ENCODE results near the gene CTBP1.

The CTBP1 gene

DNA sequence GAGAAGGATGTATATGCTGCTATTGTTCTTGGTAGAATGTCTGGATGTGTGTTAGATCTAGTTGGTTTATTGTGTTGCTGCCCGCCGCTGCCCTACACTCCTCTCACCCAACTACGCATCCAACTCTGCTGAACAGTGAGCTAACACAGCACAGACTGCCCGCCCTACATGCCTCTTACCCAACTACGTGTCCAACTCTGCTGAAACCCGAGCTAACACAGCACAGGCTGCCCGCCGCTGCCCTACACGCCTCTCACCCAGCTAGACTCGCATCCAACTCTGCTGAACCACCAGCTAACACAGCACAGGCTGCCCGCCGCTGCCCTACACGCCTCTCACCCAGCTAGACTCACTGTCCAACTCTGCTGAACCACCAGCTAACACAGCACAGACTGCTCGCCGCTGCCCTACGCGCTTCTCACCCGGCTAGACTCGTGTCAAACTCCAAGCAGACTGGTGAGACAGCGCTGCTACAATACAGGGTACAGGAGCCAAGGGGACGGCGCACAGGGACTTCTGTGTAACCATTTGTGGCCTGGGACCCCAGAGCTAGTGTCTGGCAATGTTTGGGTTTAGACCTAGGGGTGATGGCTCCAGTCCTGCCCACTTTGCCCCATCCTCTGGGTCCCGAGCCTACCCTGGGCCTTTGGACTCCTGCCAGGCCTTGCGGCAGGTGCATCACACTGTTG lies 11.6 kb upstream of the CTBP1 start:
- no peak for DNase-seq (ENCODE audit: low spot score)
- H3K4me2 ChIP-seq (ENCODE audit: insufficient read depth, low read length, poor library complexity, severe bottlenecking), result no peak overlapping the region

DNA sequence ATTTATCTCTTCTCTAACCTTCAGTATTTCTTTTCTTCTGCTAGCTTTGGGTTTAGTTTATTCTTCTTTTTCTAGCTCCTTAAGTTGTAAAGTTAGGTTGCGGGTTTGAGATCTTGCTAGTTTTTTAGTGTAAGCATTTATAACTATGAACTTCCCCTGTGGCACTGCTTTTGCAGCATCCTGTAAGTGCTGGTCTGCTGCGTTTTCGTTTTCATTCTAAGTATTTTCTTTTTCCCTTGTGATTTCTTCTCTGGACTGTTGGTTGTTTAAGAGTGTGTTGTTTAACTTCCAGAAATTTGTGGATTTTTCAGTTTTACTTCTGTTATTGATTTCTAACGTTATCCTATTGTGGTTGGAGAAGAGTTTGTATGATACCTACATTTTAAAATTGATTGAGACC lies 11.0 kb upstream of the CTBP1 start:
- no peak overlapping the region for H3K23ac ChIP-seq (ENCODE audit: low read depth, low read length, poor library complexity)
- H3K79me1 ChIP-seq (ENCODE audit: low read depth, low read length), result no peaks in the 10 kb centered on the region
- H3K9me3 ChIP-seq (replicated peaks in 1 of 2; ENCODE audit: control insufficient read depth in 2 of 2, insufficient read depth in 1 of 2, low read depth in 1 of 2, low read length in 2 of 2), result peaks cover 10 to 18% of the 10 kb centered on the region in 2 donors
- no peak overlapping the region for H2BK5ac ChIP-seq (ENCODE audit: low read length)
- H4K8ac ChIP-seq (ENCODE audit: low read depth, low read length), result no peak overlapping the region
- no peak overlapping the region for H3K9ac ChIP-seq (ENCODE audit: low read depth, low read length, poor library complexity)
- H4K91ac ChIP-seq (ENCODE audit: low read depth, low read length, poor library complexity), result no peak overlapping the region
- H3K18ac ChIP-seq (ENCODE audit: low read length), result no peak overlapping the region
- H2AK5ac ChIP-seq (ENCODE audit: low read depth, low read length), result no peak overlapping the region
- H2BK120ac ChIP-seq (ENCODE audit: low read depth, low read length), result no peak overlapping the region
- H2BK12ac ChIP-seq (ENCODE audit: low read length), result no peak overlapping the region
- H3K27me3 ChIP-seq (ENCODE audit: control insufficient read depth in 3 of 3, insufficient read depth in 3 of 3, low read depth in 1 of 3, low read length in 3 of 3), result no peaks in the 10 kb centered on the region
- no peak for DNase-seq (ENCODE audit: low spot score)
- no peak overlapping the region for H2AFZ ChIP-seq (ENCODE audit: low read length)
- no CpG with 5 or more reads among the region's 4 CpGs for WGBS, 2 donors (ENCODE audit: extremely low coverage in 2 of 2, insufficient read length in 2 of 2, insufficient replicate concordance in 1 of 2)
- H3K4me2 ChIP-seq (ENCODE audit: insufficient read depth, low read length, poor library complexity, severe bottlenecking), result no peak overlapping the region
- H3K27ac ChIP-seq (replicated peaks; ENCODE audit: low read length), result no peak overlapping the region
- no peak overlapping the region for H3K14ac ChIP-seq (ENCODE audit: low read length)
- H3K4me1 ChIP-seq (ENCODE audit: control insufficient read depth in 2 of 2, insufficient read depth in 1 of 2, low read depth in 1 of 2, low read length in 2 of 2), result no peaks in the 10 kb centered on the region
- no peak overlapping the region for H2BK15ac ChIP-seq (ENCODE audit: low read length)
- no peak overlapping the region for H3K4me3 ChIP-seq (ENCODE audit: low read length in 2 of 2)
- H3K4ac ChIP-seq (ENCODE audit: low read length), result no peak overlapping the region
- no peaks in the 10 kb centered on the region for H3K36me3 ChIP-seq (replicated peaks in 1 of 2; ENCODE audit: control insufficient read depth in 2 of 2, insufficient read depth in 2 of 2, low read length in 2 of 2)

More for the DNA sequence above, 11.6 kb upstream of the CTBP1 start:
- no peak overlapping the region for H3K14ac ChIP-seq (ENCODE audit: low read length)
- H3K27me3 ChIP-seq (ENCODE audit: control insufficient read depth in 3 of 3, insufficient read depth in 3 of 3, low read depth in 1 of 3, low read length in 3 of 3), result no peaks in the 10 kb centered on the region
- no peak overlapping the region for H2AFZ ChIP-seq (ENCODE audit: low read length)
- H3K23ac ChIP-seq (ENCODE audit: low read depth, low read length, poor library complexity), result peak overlapping the region; percentile 48
- no peaks in the 10 kb centered on the region for H3K4me1 ChIP-seq (ENCODE audit: control insufficient read depth in 2 of 2, insufficient read depth in 1 of 2, low read depth in 1 of 2, low read length in 2 of 2)
- no peak overlapping the region for H2AK5ac ChIP-seq (ENCODE audit: low read depth, low read length)
- H3K9ac ChIP-seq (ENCODE audit: low read depth, low read length, poor library complexity), result no peak overlapping the region
- peak overlapping the region in 1 of 2 donors; percentile 51 for H3K4me3 ChIP-seq (ENCODE audit: low read length in 2 of 2)
- H3K4ac ChIP-seq (ENCODE audit: low read length), result no peak overlapping the region
- H2BK12ac ChIP-seq (ENCODE audit: low read length), result no peak overlapping the region
- no peak overlapping the region for H3K27ac ChIP-seq (replicated peaks; ENCODE audit: low read length)
- H4K8ac ChIP-seq (ENCODE audit: low read depth, low read length), result no peak overlapping the region
- no peaks in the 10 kb centered on the region for H3K79me1 ChIP-seq (ENCODE audit: low read depth, low read length)
- WGBS, 2 donors (ENCODE audit: extremely low coverage in 2 of 2, insufficient read length in 2 of 2, insufficient replicate concordance in 1 of 2), result no CpG with 5 or more reads among the region's 24 CpGs
- peaks cover 8 to 12% of the 10 kb centered on the region in 2 donors for H3K9me3 ChIP-seq (replicated peaks in 1 of 2; ENCODE audit: control insufficient read depth in 2 of 2, insufficient read depth in 1 of 2, low read depth in 1 of 2, low read length in 2 of 2)
- H2BK15ac ChIP-seq (ENCODE audit: low read length), result no peak overlapping the region
- no peaks in the 10 kb centered on the region for H3K36me3 ChIP-seq (replicated peaks in 1 of 2; ENCODE audit: control insufficient read depth in 2 of 2, insufficient read depth in 2 of 2, low read length in 2 of 2)
- peak overlapping the region; percentile 52 for H2BK120ac ChIP-seq (ENCODE audit: low read depth, low read length)
- no peak overlapping the region for H4K91ac ChIP-seq (ENCODE audit: low read depth, low read length, poor library complexity)
- no peak overlapping the region for H3K18ac ChIP-seq (ENCODE audit: low read length)
- H2BK5ac ChIP-seq (ENCODE audit: low read length), result peak overlapping the region; percentile 59

DNA sequence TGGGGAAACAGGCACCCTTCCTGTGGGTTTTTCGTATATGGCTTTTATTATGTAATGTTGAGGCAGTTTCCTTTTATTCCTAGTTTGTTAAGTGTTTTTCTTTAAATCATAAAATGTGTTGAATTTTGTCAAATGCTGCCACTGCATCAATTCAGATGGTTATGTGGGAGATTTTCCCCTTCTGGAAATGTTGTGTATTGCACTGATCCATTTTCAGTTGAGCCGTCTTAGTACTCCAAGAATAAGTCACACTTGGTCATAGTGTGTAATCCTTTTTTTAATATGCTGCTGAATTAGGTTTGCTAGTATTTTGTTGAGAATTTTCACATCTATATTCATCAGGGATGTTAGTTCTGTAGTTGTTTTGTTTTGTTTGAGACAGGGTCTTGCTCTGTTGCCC lies 9.5 kb upstream of the CTBP1 start:
- no peaks in the 10 kb centered on the region for H3K27me3 ChIP-seq (ENCODE audit: control insufficient read depth in 3 of 3, insufficient read depth in 3 of 3, low read depth in 1 of 3, low read length in 3 of 3)
- no peak overlapping the region for H3K4me2 ChIP-seq (ENCODE audit: insufficient read depth, low read length, poor library complexity, severe bottlenecking)
- H3K79me1 ChIP-seq (ENCODE audit: low read depth, low read length), result no peaks in the 10 kb centered on the region
- H3K36me3 ChIP-seq (replicated peaks in 1 of 2; ENCODE audit: control insufficient read depth in 2 of 2, insufficient read depth in 2 of 2, low read length in 2 of 2), result no peaks in the 10 kb centered on the region
- H2AFZ ChIP-seq (ENCODE audit: low read length), result no peak overlapping the region
- H3K27ac ChIP-seq (replicated peaks; ENCODE audit: low read length), result no peak overlapping the region
- H3K4ac ChIP-seq (ENCODE audit: low read length), result no peak overlapping the region
- WGBS, 2 donors (ENCODE audit: extremely low coverage in 2 of 2, insufficient read length in 2 of 2, insufficient replicate concordance in 1 of 2), result no CpG with 5 or more reads among the region's 2 CpGs
- no peak for DNase-seq (ENCODE audit: low spot score)
- no peak overlapping the region for H2BK15ac ChIP-seq (ENCODE audit: low read length)
- H3K9ac ChIP-seq (ENCODE audit: low read depth, low read length, poor library complexity), result no peak overlapping the region
- H2AK5ac ChIP-seq (ENCODE audit: low read depth, low read length), result no peak overlapping the region
- no peak overlapping the region for H2BK120ac ChIP-seq (ENCODE audit: low read depth, low read length)
- H3K4me1 ChIP-seq (ENCODE audit: control insufficient read depth in 2 of 2, insufficient read depth in 1 of 2, low read depth in 1 of 2, low read length in 2 of 2), result no peaks in the 10 kb centered on the region
- H3K14ac ChIP-seq (ENCODE audit: low read length), result no peak overlapping the region
- H4K8ac ChIP-seq (ENCODE audit: low read depth, low read length), result no peak overlapping the region
- H4K91ac ChIP-seq (ENCODE audit: low read depth, low read length, poor library complexity), result no peak overlapping the region
- H3K9me3 ChIP-seq (replicated peaks in 1 of 2; ENCODE audit: control insufficient read depth in 2 of 2, insufficient read depth in 1 of 2, low read depth in 1 of 2, low read length in 2 of 2), result peaks cover 15 to 26% of the 10 kb centered on the region in 2 donors
- H3K23ac ChIP-seq (ENCODE audit: low read depth, low read length, poor library complexity), result no peak overlapping the region
- H3K18ac ChIP-seq (ENCODE audit: low read length), result no peak overlapping the region
- H2BK12ac ChIP-seq (ENCODE audit: low read length), result no peak overlapping the region
- H3K4me3 ChIP-seq (ENCODE audit: low read length in 2 of 2), result no peak overlapping the region
- H2BK5ac ChIP-seq (ENCODE audit: low read length), result no peak overlapping the region

DNA sequence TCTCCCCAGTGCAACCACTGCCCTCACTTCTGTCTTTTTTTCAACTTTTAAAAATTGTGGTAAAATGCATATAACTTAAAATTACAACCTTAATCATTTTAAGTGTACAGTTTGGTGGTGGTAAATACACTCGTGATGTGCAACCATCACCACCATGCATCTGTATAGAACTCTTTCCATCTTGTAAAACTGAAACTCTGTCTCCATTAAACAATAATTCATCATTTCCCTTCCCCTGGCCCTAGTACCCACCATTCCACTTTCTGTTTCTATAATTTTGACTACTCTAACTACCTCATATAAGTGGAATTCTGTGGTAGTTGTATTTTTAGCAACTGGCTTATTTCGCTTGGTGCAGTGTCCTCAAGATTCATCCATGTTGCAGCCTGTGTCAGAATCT lies 6.8 kb upstream of the CTBP1 start:
- H2BK12ac ChIP-seq (ENCODE audit: low read length), result no peak overlapping the region
- H3K4me1 ChIP-seq (ENCODE audit: control insufficient read depth in 2 of 2, insufficient read depth in 1 of 2, low read depth in 1 of 2, low read length in 2 of 2), result no peaks in the 10 kb centered on the region
- H2AK5ac ChIP-seq (ENCODE audit: low read depth, low read length), result no peak overlapping the region
- no peak overlapping the region for H4K8ac ChIP-seq (ENCODE audit: low read depth, low read length)
- no peak overlapping the region for H3K14ac ChIP-seq (ENCODE audit: low read length)
- no peak overlapping the region for H2BK15ac ChIP-seq (ENCODE audit: low read length)
- no peak overlapping the region for H3K4me2 ChIP-seq (ENCODE audit: insufficient read depth, low read length, poor library complexity, severe bottlenecking)
- H3K27ac ChIP-seq (replicated peaks; ENCODE audit: low read length), result no peak overlapping the region
- H2BK120ac ChIP-seq (ENCODE audit: low read depth, low read length), result no peak overlapping the region
- H3K79me1 ChIP-seq (ENCODE audit: low read depth, low read length), result peaks cover 6% of the 10 kb centered on the region
- no peak overlapping the region for H3K18ac ChIP-seq (ENCODE audit: low read length)
- no peaks in the 10 kb centered on the region for H3K27me3 ChIP-seq (ENCODE audit: control insufficient read depth in 3 of 3, insufficient read depth in 3 of 3, low read depth in 1 of 3, low read length in 3 of 3)
- peaks cover 30 to 54% of the 10 kb centered on the region in 2 donors for H3K9me3 ChIP-seq (replicated peaks in 1 of 2; ENCODE audit: control insufficient read depth in 2 of 2, insufficient read depth in 1 of 2, low read depth in 1 of 2, low read length in 2 of 2)
- no peak overlapping the region for H2AFZ ChIP-seq (ENCODE audit: low read length)
- H3K4me3 ChIP-seq (ENCODE audit: low read length in 2 of 2), result no peak overlapping the region
- H3K9ac ChIP-seq (ENCODE audit: low read depth, low read length, poor library complexity), result no peak overlapping the region
- no CpG with 5 or more reads among the region's 2 CpGs for WGBS, 2 donors (ENCODE audit: extremely low coverage in 2 of 2, insufficient read length in 2 of 2, insufficient replicate concordance in 1 of 2)
- no peak for DNase-seq (ENCODE audit: low spot score)
- no peak overlapping the region for H3K23ac ChIP-seq (ENCODE audit: low read depth, low read length, poor library complexity)
- H4K91ac ChIP-seq (ENCODE audit: low read depth, low read length, poor library complexity), result no peak overlapping the region
- H3K4ac ChIP-seq (ENCODE audit: low read length), result no peak overlapping the region
- peaks cover 11 to 24% of the 10 kb centered on the region in 2 donors for H3K36me3 ChIP-seq (replicated peaks in 1 of 2; ENCODE audit: control insufficient read depth in 2 of 2, insufficient read depth in 2 of 2, low read length in 2 of 2)
- H2BK5ac ChIP-seq (ENCODE audit: low read length), result no peak overlapping the region

Data from neuronal stem cell (in vitro differentiated cells).